ENCODE measurements around the gene YBX2. TPM values are rescaled to one million over a fixed set of nuclear protein-coding genes. Genes with fewer than 3 reads are reported as not detected.

The YBX2 gene
- total and polyA plus RNA-seq, 2 donors (not counting 1 experiment from before 2014, with no cell fraction given): under 0.01 TPM; not detected in 1

DNA sequence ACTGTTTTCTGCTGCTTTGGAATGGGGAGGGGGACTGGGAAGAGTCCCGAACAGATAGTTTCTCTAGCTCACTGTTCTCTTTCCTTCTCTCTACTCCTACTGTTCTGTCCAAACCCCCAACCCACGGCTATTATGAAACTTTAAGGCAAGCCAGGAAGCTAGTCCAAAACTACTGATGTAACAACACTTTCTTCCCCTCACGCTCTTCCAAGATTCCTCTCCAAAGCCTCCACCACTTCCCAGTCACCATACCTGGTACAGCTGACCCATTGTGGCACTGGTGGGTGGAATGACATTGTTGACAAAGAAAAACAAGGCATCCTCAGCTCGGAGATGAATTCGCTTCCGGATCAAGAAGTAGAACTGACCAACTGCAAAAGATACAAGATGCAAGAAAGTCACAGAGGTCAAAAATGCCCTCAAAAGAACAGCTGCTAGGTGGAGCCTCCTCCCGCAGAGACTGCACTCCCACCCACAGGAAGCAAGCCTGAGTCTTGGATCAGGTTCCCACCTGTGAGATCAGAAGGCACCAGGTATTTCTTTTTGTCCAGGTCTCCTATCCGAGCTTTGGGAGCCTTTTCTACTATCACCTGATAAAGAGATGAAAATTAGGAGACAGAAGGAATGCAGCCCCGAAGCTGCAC is 53.2 kb downstream of the YBX2 start:
- Histone ChIP-seq H2AFZ (ENCODE audit: low read length) (no peak overlapping the region), H3K27me3 (ENCODE audit: control insufficient read depth, insufficient read depth, low read length) (no peaks in the 10 kb centered on the region), H3K4me1 (ENCODE audit: control insufficient read depth, extremely low read depth, insufficient read depth, low read length) (peaks cover 13% of the 10 kb centered on the region), H3K4me2 (ENCODE audit: extremely low read depth, insufficient read depth, low read length) (peak overlapping the region; percentile 96), H3K9me3 (ENCODE audit: control insufficient read depth, insufficient read depth, low read depth, low read length) (no peaks in the 10 kb centered on the region), H4K20me1 (ENCODE audit: control insufficient read depth, extremely low read depth, insufficient read depth, low read length) (no peaks in the 10 kb centered on the region), H3K79me2 (ENCODE audit: control insufficient read depth, insufficient read depth, low read length) (peaks cover 47% of the 10 kb centered on the region), H3K9ac (ENCODE audit: insufficient read depth, low read length) (peak overlapping the region; percentile 96), H3K27ac (ENCODE audit: insufficient read depth, low read length) (peak overlapping the region; percentile 97), H3K36me3 (ENCODE audit: control insufficient read depth, insufficient read depth, low read length) (peaks cover 18% of the 10 kb centered on the region), H3K4me3 (replicated peaks in 1 of 4; ENCODE audit: control extremely low read depth in 1 of 4, insufficient read depth in 1 of 4, low read depth in 3 of 4, low read length in 4 of 4) (peak overlapping the region; percentile 74 to 98 (median 96))
- no peak for DNase-seq (ENCODE audit: low read depth in 2 of 2)
- TF ChIP-seq EZH2 (IDR thresholded peaks at IDR 0.05; ENCODE audit: low read length, missing control alignments): no peak
- TF ChIP-seq, protein P1, sequence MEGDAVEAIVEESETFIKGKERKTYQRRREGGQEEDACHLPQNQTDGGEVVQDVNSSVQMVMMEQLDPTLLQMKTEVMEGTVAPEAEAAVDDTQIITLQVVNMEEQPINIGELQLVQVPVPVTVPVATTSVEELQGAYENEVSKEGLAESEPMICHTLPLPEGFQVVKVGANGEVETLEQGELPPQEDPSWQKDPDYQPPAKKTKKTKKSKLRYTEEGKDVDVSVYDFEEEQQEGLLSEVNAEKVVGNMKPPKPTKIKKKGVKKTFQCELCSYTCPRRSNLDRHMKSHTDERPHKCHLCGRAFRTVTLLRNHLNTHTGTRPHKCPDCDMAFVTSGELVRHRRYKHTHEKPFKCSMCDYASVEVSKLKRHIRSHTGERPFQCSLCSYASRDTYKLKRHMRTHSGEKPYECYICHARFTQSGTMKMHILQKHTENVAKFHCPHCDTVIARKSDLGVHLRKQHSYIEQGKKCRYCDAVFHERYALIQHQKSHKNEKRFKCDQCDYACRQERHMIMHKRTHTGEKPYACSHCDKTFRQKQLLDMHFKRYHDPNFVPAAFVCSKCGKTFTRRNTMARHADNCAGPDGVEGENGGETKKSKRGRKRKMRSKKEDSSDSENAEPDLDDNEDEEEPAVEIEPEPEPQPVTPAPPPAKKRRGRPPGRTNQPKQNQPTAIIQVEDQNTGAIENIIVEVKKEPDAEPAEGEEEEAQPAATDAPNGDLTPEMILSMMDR (conservative IDR thresholded peaks at IDR 0.05 in 1 of 2, IDR thresholded peaks at IDR 0.05 in 1 of 2; ENCODE audit: low read depth in 1 of 2, low read length in 2 of 2): no peak

DNA sequence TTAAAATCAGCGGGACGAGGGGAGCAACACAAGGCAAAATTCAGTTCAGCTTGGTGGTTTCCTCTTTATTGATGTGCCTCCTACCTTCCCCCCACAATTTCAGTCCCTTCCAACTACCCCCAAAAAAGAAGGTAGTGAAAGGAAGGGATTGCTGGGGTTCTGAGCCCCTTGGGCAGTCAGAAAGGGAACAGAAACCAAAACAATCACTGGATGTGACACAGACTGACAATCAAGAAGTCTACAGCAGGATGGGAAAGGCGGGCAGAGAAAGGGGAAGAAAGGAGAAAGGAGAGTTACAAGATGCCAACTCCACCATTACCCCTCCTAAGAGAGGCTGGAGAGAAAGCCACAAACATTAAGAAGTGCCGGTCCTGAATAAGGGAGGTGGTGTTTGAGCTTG is 54.1 kb downstream of the YBX2 start:
- no peak for DNase-seq (ENCODE audit: low read depth in 2 of 2)
- no peak overlapping the region for H3K9ac ChIP-seq (ENCODE audit: insufficient read depth, low read length)
- peaks cover 17% of the 10 kb centered on the region for H3K4me1 ChIP-seq (ENCODE audit: control insufficient read depth, extremely low read depth, insufficient read depth, low read length)
- TF ChIP-seq, protein P1 (conservative IDR thresholded peaks at IDR 0.05 in 1 of 2, IDR thresholded peaks at IDR 0.05 in 1 of 2; ENCODE audit: low read depth in 1 of 2, low read length in 2 of 2): no peak
- TF ChIP-seq EZH2 (IDR thresholded peaks at IDR 0.05; ENCODE audit: low read length, missing control alignments): no peak
- peak overlapping the region; percentile 74 to 98 (median 96) for H3K4me3 ChIP-seq (replicated peaks in 1 of 4; ENCODE audit: control extremely low read depth in 1 of 4, insufficient read depth in 1 of 4, low read depth in 3 of 4, low read length in 4 of 4)
- H3K4me2 ChIP-seq (ENCODE audit: extremely low read depth, insufficient read depth, low read length): peak overlapping the region; percentile 96
- no peak overlapping the region for H2AFZ ChIP-seq (ENCODE audit: low read length)
- H3K79me2 ChIP-seq (ENCODE audit: control insufficient read depth, insufficient read depth, low read length): peaks cover 55% of the 10 kb centered on the region
- H3K9me3 ChIP-seq (ENCODE audit: control insufficient read depth, insufficient read depth, low read depth, low read length): no peaks in the 10 kb centered on the region
- peak overlapping the region; percentile 97 for H3K27ac ChIP-seq (ENCODE audit: insufficient read depth, low read length)
- no peaks in the 10 kb centered on the region for H3K27me3 ChIP-seq (ENCODE audit: control insufficient read depth, insufficient read depth, low read length)
- peaks cover 21% of the 10 kb centered on the region for H3K36me3 ChIP-seq (ENCODE audit: control insufficient read depth, insufficient read depth, low read length)
- H4K20me1 ChIP-seq (ENCODE audit: control insufficient read depth, extremely low read depth, insufficient read depth, low read length): no peaks in the 10 kb centered on the region

DNA sequence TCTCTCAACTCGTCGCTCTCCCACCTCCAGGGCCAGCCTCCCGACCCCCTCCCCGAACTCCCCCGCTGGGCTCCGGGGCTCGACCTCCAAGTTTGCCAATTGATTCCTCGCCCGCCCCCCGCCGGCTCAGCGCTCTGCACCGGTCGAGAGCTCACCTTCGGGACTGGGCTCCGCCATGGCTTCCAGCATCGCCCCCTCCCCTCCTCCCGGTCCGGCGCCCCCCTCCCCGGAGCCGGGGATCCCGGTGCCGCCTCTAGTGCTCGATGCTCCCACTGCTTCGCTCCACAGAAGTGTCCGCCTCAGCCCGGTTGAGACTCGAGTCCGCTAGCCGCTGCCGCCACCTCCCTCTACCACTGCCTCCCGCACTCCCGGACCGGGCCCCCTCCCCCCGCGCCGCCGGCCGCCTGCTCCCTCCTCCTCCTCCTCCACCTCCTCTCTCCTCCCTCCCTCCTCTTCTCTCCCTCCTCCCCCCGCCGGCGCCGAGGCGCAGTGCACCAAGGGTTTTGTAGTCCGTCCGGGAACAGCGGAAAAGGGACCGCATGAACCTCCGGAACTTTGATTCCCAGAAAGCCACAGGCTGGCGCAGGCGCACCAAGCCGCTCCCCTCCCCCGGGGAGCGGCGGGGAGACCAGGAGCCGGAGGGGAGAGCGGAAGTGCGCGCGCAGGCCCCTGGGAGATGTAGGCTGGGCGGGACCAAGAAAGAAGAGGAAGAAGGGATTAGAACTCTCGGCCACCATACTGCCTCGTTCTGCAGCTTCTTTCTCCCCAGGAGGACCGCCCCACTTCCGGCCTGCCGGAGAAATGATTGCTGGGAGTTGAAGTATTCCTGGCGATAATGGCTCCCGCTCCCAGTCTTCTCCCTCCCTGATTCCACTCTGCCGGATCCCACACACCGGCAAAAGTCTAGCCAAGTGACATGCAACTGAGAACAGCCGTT is 55.1 kb downstream of the YBX2 start, which contains the start of gene PHF23:
Gene PHF23, minus strand, starts transcription at position 367 of the 937 bp plus-strand sequence. Its CDS starts 178 bp downstream, at position 189.
- H3K4me2 ChIP-seq (ENCODE audit: extremely low read depth, insufficient read depth, low read length): peak within 1 kb of the TSS; percentile 90
- peak; percentile 99 for DNase-seq (ENCODE audit: low read depth in 2 of 2)
- peaks cover 26% of the 10 kb centered on the region for H3K36me3 ChIP-seq (ENCODE audit: control insufficient read depth, insufficient read depth, low read length)
- peaks cover 25% of the 10 kb centered on the region for H3K4me1 ChIP-seq (ENCODE audit: control insufficient read depth, extremely low read depth, insufficient read depth, low read length)
- TF ChIP-seq, protein P1 (conservative IDR thresholded peaks at IDR 0.05 in 1 of 2, IDR thresholded peaks at IDR 0.05 in 1 of 2; ENCODE audit: low read depth in 1 of 2, low read length in 2 of 2): no peak
- TF ChIP-seq EZH2 (IDR thresholded peaks at IDR 0.05; ENCODE audit: low read length, missing control alignments): no peak
- no peaks in the 10 kb centered on the region for H3K27me3 ChIP-seq (ENCODE audit: control insufficient read depth, insufficient read depth, low read length)
- H3K27ac ChIP-seq (ENCODE audit: insufficient read depth, low read length): peak within 1 kb of the TSS; percentile 74
- no peaks in the 10 kb centered on the region for H4K20me1 ChIP-seq (ENCODE audit: control insufficient read depth, extremely low read depth, insufficient read depth, low read length)
- H3K9me3 ChIP-seq (ENCODE audit: control insufficient read depth, insufficient read depth, low read depth, low read length): no peaks in the 10 kb centered on the region
- H3K4me3 ChIP-seq (replicated peaks in 1 of 4; ENCODE audit: control extremely low read depth in 1 of 4, insufficient read depth in 1 of 4, low read depth in 3 of 4, low read length in 4 of 4): peak within 1 kb of the TSS; percentile 92 to 98 (median 96)
- peaks cover 61% of the 10 kb centered on the region for H3K79me2 ChIP-seq (ENCODE audit: control insufficient read depth, insufficient read depth, low read length)
- no peak within 1 kb of the TSS for H2AFZ ChIP-seq (ENCODE audit: low read length)
- H3K9ac ChIP-seq (ENCODE audit: insufficient read depth, low read length): peak within 1 kb of the TSS; percentile 78

Data from fibroblast of lung (primary cell).